Measurements from ENCODE around the gene PKN2.

DNA sequence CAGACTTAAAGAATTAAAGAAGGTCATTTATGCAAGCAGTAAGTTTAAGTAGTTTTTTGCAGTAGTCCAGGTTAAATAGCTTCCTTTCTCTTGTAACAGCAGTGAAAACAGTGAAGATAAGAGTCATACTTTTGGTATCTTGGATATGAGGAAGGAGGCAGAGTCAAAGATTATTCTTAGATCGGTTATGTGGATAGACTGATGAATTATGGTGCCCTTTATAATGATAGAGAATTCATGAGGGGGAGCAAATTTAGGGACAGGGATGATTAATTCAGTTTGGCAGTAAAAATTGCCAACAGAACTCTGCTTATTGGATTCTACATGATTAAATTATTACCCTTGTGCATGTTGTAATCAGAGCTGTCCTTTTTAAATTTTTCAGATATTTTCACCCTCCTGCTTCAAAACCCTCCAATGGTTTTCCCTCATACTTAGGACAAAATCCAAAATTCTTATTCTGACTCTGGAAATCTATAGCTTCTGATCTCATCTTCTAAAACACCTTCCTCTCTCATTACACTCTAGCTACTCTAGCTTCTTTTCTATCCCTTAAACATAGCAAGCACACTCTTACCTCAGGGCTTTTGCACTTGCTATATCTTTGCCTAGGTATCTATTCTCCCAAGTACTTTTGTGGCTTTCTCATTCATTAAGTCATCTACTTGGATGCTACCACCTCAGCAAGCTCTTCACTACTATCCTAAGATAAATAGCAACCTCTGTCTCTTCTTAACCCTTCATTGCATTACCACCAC is 79.8 kb downstream of the PKN2 start:
- TF ChIP-seq TARDBP (IDR thresholded peaks at IDR 0.05) (no peak), FOXK2 (IDR thresholded peaks at IDR 0.05) (no peak), ZNF384 (IDR thresholded peaks at IDR 0.05) (no peak), L3MBTL2 (conservative IDR thresholded peaks at IDR 0.05) (no peak), NFRKB (IDR thresholded peaks at IDR 0.05) (no peak), SUZ12 (IDR thresholded peaks at IDR 0.05) (no peak), ELF4 (IDR thresholded peaks at IDR 0.05) (no peak), SP1 (IDR thresholded peaks at IDR 0.05) (no peak), FOXM1 (IDR thresholded peaks at IDR 0.05; ENCODE audit: borderline replicate concordance) (no peak), FOXA1 (IDR thresholded peaks at IDR 0.05) (no peak), ARNT (IDR thresholded peaks at IDR 0.05) (no peak), HDGF (IDR thresholded peaks at IDR 0.05; ENCODE audit: borderline replicate concordance) (no peak)
- TF ChIP-seq, protein P1, sequence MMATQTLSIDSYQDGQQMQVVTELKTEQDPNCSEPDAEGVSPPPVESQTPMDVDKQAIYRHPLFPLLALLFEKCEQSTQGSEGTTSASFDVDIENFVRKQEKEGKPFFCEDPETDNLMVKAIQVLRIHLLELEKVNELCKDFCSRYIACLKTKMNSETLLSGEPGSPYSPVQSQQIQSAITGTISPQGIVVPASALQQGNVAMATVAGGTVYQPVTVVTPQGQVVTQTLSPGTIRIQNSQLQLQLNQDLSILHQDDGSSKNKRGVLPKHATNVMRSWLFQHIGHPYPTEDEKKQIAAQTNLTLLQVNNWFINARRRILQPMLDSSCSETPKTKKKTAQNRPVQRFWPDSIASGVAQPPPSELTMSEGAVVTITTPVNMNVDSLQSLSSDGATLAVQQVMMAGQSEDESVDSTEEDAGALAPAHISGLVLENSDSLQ (IDR thresholded peaks at IDR 0.05) = no peak
